GM23338 (cell line): Measurements from ENCODE around the gene RAET1G.

Experiments
- CREB1 ChIP-seq: fragments of 250-450 bp; sonication (Bioruptor Pico); IDR thresholded peaks from 2 replicates; pipeline ENCODE4 v1.5.0; 2020; ENCODE audit warnings: low read depth, mild to moderate bottlenecking, moderate library complexity
- CTCF ChIP-seq, 2 experiments: fragments of 200-600 bp in 1 of 2; sonication (generic) in 1 of 2; conservative IDR thresholded peaks; 2 replicates each; pipeline versions ENCODE4 v1.5.1 to v1.6.1; 2016 to 2017; ENCODE audit warnings: antibody characterized with exemption in 2 of 2, low read depth in 2 of 2, mild to moderate bottlenecking in 2 of 2, moderate library complexity in 1 of 2
- ETS1 ChIP-seq: IDR thresholded peaks from 2 replicates; pipeline ENCODE4 v1.6.1; 2016; ENCODE audit warnings: antibody characterized with exemption
- EZH2 ChIP-seq: fragments of 200-600 bp; sonication (generic); IDR thresholded peaks from one replicate; pipeline ENCODE4 v1.8.0; 2017; ENCODE audit warnings: antibody characterized with exemption, mild to moderate bottlenecking, low read depth; ENCODE audit not compliant: unreplicated experiment
- EZH2phosphoT487 ChIP-seq: fragments of 200-600 bp; sonication (generic); IDR thresholded peaks from one replicate; pipeline ENCODE4 v1.8.1; 2018; ENCODE audit warnings: antibody characterized with exemption; ENCODE audit not compliant: unreplicated experiment
- JUNB ChIP-seq: IDR thresholded peaks from one replicate; pipeline ENCODE4 v1.6.1; 2016; ENCODE audit warnings: antibody characterized with exemption; ENCODE audit not compliant: unreplicated experiment
- POLR2AphosphoS5 ChIP-seq: IDR thresholded peaks from 2 replicates; pipeline ENCODE4 v1.6.1; 2016; ENCODE audit warnings: antibody characterized with exemption, low read depth
- REST ChIP-seq: IDR thresholded peaks from one replicate; pipeline ENCODE4 v1.6.1; 2018; ENCODE audit warnings: antibody characterized with exemption; ENCODE audit not compliant: unreplicated experiment
- STAT1 ChIP-seq: IDR thresholded peaks from one replicate; pipeline ENCODE4 v1.6.1; 2016; ENCODE audit warnings: antibody characterized with exemption; ENCODE audit not compliant: unreplicated experiment
- ZNF114 ChIP-seq: fragments of 250-450 bp; sonication (Bioruptor Pico); IDR thresholded peaks from 2 replicates; pipeline ENCODE4 v1.5.0; 2020; ENCODE audit warnings: mild to moderate bottlenecking, moderate library complexity
- ZNF331 ChIP-seq: fragments of 250-450 bp; sonication (Bioruptor Pico); IDR thresholded peaks from 2 replicates; pipeline ENCODE4 v1.5.0; 2020; ENCODE audit warnings: low read depth, mild to moderate bottlenecking, moderate library complexity
- ZNF462 ChIP-seq: fragments of 250-450 bp; sonication (Bioruptor Pico); IDR thresholded peaks from 2 replicates; pipeline ENCODE4 v1.5.0; 2020; ENCODE audit warnings: mild to moderate bottlenecking, moderate library complexity

- TF ChIP-seq EZH2 (no peak), CTCF (conservative IDR thresholded peaks at IDR 0.05; ENCODE audit: low read depth in 2 of 2) (no peak), EZH2phosphoT487 (no peak), POLR2AphosphoS5 (no peak), REST (no peak), CREB1 (CRISPR knock-in tag) (no peak), JUNB (no peak), ZNF462 (no peak), STAT1 (no peak), ZNF331 (CRISPR knock-in tag) (no peak), ZNF114 (CRISPR knock-in tag) (no peak), ETS1 (no peak)
These were observed 9.8 kb downstream of the RAET1G start for GRCh38 chr6:149913085-149913484.
